IMR-90 (cell line): ENCODE measurements around the gene ZBTB45.

ENCODE experiments used
- BHLHE40 ChIP-seq: fragments of 150-350 bp; IDR thresholded peaks from 2 replicates; pipeline ENCODE4 v1.6.1; 2016; ENCODE audit warnings: mild to moderate bottlenecking, low read depth, low read length
- CEBPB ChIP-seq: IDR thresholded peaks from 2 replicates; pipeline ENCODE4 v1.6.1; 2012; ENCODE audit warnings: low read depth, low read length, improper control_type of control experiment
- CHD1 ChIP-seq: IDR thresholded peaks from 2 replicates; pipeline ENCODE4 v1.6.1; 2012; ENCODE audit warnings: low read depth, low read length, improper control_type of control experiment
- CTCF ChIP-seq: conservative IDR thresholded peaks from 2 replicates; pipeline ENCODE4 v1.5.1; 2012; ENCODE audit warnings: mild to moderate bottlenecking, low read depth, low read length, improper control_type of control experiment
- MAFK ChIP-seq: IDR thresholded peaks from 2 replicates; pipeline ENCODE4 v1.6.1; 2012; ENCODE audit warnings: low read depth, low read length, improper control_type of control experiment
- MAZ ChIP-seq: IDR thresholded peaks from 2 replicates; pipeline ENCODE4 v1.6.1; 2012; ENCODE audit warnings: low read depth, mild to moderate bottlenecking, low read length, improper control_type of control experiment, moderate library complexity, borderline replicate concordance
- POLR2A ChIP-seq: IDR thresholded peaks from 2 replicates; pipeline ENCODE4 v1.6.1; 2012; ENCODE audit warnings: mild to moderate bottlenecking, low read depth, low read length
- RAD21 ChIP-seq: IDR thresholded peaks from 2 replicates; pipeline ENCODE4 v1.6.1; 2012; ENCODE audit warnings: low read length, improper control_type of control experiment
- RFX5 ChIP-seq: IDR thresholded peaks from 2 replicates; pipeline ENCODE4 v1.8.0; 2012; ENCODE audit warnings: low read depth, mild to moderate bottlenecking, low read length, moderate library complexity

- TF ChIP-seq CTCF (no peak), BHLHE40 (no peak), POLR2A (no peak), MAFK (no peak), CHD1 (no peak), MAZ (no peak), RFX5 (no peak), CEBPB (no peak), RAD21 (no peak)
Measured at GRCh38 chr19:58557221-58558065, 37.8 kb upstream of the ZBTB45 start.
